Upper lobe of right lung (tissue), 1 donor: Measurements from ENCODE around the gene RNF187. TPM values are rescaled to one million over a fixed set of nuclear protein-coding genes. Genes with fewer than 3 reads are reported as not detected.

ENCODE experiments used
- ATAC-seq: fragments of 200-7000 bp; cut with Tn5 transposase; one replicate; pipeline ENCODE4 v1.9.1; 2020; ENCODE audit warnings: mild to moderate bottlenecking, moderate library complexity
- DNase-seq: peaks from one replicate; pipeline ENCODE4 v3.0.0-alpha.2; 2020
- H3K27ac ChIP-seq: fragments of 200-600 bp; one replicate; pipeline ENCODE4 v1.8.0; 2022
- H3K27me3 ChIP-seq: fragments of 200-600 bp; one replicate; pipeline ENCODE4 v1.8.0; 2022; ENCODE audit warnings: mild to moderate bottlenecking
- H3K36me3 ChIP-seq: fragments of 200-600 bp; one replicate; pipeline ENCODE4 v1.8.0; 2022
- H3K4me1 ChIP-seq: fragments of 200-600 bp; one replicate; pipeline ENCODE4 v1.8.0; 2022
- H3K4me3 ChIP-seq: fragments of 200-600 bp; one replicate; pipeline ENCODE4 v1.8.0; 2022; ENCODE audit warnings: mild to moderate bottlenecking
- H3K9me3 ChIP-seq: fragments of 200-600 bp; one replicate; pipeline ENCODE4 v1.8.0; 2022
- intact Hi-C: fragments of 100-400 bp; cut with DNase I; formaldehyde crosslinking; loops from one replicate; pipeline ENCODE4 v1.11.0; 2022
- total RNA-seq: library from RNA; stranded (reverse); fragmentation: NEBNext Ultra II Directional; extraction: Animal tissue kit (Norgen Biotek cat#: 25700); gene quantifications from one replicate; pipeline ENCODE4 v1.2.1, GENCODE V29; 2021
- TF ChIP-seq, protein P1 (sequence below): fragments of 200-600 bp; IDR thresholded peaks from one replicate; pipeline ENCODE4 v1.8.0; 2022; ENCODE audit warnings: antibody characterized with exemption
- donor health status: DM: no; HTN: yes; CAD: no; lungs with severe emphysema.

Gene RNF187
- total RNA-seq, 1 donor from 2014 or later, result 88.8 TPM

- peaks cover 4% of the 10 kb centered on the region for H3K4me1 ChIP-seq
- no peaks in the 10 kb centered on the region for H3K9me3 ChIP-seq
- no peaks in the 10 kb centered on the region for H3K36me3 ChIP-seq
- H3K27ac ChIP-seq, result no peak overlapping the region
- DNase-seq (no peak), ATAC-seq (no peak)
- TF ChIP-seq, protein P1, sequence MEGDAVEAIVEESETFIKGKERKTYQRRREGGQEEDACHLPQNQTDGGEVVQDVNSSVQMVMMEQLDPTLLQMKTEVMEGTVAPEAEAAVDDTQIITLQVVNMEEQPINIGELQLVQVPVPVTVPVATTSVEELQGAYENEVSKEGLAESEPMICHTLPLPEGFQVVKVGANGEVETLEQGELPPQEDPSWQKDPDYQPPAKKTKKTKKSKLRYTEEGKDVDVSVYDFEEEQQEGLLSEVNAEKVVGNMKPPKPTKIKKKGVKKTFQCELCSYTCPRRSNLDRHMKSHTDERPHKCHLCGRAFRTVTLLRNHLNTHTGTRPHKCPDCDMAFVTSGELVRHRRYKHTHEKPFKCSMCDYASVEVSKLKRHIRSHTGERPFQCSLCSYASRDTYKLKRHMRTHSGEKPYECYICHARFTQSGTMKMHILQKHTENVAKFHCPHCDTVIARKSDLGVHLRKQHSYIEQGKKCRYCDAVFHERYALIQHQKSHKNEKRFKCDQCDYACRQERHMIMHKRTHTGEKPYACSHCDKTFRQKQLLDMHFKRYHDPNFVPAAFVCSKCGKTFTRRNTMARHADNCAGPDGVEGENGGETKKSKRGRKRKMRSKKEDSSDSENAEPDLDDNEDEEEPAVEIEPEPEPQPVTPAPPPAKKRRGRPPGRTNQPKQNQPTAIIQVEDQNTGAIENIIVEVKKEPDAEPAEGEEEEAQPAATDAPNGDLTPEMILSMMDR, result no peak
- H3K27me3 ChIP-seq, result peaks cover 28% of the 10 kb centered on the region
- intact Hi-C loops, result no loop called here
- H3K4me3 ChIP-seq, result no peak overlapping the region
These were observed 12.7 kb upstream of the RNF187 start for GRCh38 chr1:228474507-228474906.

DNA sequence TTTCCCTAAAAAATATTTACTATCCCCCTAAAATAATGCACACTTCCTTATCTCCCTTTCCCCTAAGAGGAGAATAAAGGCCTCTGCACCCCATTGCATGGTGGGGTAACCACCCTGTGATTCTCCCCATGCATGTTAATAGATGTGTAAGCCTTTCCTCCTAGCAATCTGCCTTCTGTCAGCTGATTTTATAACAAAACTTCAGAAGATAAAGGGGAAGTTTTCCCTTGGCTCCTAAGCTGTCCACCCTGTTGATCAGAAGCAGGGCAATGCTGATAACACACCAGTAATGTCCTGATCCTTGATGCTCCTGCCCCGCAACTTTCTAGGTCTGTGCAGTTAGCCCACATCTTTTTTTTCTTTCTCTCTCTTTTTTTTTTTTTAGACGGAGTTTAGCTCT is 11.4 kb upstream of the RNF187 start:
- H3K4me3 ChIP-seq, result no peak overlapping the region
- intact Hi-C loops, result no loop called here
- H3K36me3 ChIP-seq, result no peaks in the 10 kb centered on the region
- ATAC-seq (no peak), DNase-seq (no peak)
- H3K27ac ChIP-seq, result no peak overlapping the region
- TF ChIP-seq, protein P1, result no peak
- H3K9me3 ChIP-seq, result no peaks in the 10 kb centered on the region
- H3K4me1 ChIP-seq, result peaks cover 4% of the 10 kb centered on the region
- peaks cover 16% of the 10 kb centered on the region for H3K27me3 ChIP-seq

DNA sequence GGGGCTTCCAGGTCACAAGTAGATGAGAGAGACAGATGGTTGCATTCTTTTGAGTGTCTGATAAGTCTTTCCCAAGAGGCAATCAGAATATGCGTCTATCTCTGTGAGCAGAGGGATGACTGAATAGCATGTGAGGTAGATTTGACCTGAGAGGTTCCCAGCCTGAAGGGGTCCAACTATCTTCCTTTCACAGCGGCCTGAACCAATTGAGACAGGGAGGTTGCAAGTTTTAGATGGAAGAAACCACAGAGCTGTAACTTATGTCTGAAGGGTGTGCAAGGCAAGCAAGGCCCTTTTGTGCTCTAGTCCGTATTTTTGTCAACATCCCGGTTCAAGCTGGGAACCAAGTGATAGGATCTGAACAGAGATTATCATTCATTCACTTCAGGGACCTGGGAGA is 9.9 kb upstream of the RNF187 start:
- ATAC-seq (no peak), DNase-seq (no peak)
- no peaks in the 10 kb centered on the region for H3K9me3 ChIP-seq
- peaks cover under 1% of the 10 kb centered on the region for H3K4me1 ChIP-seq
- H3K27me3 ChIP-seq, result peaks cover 3% of the 10 kb centered on the region
- no peaks in the 10 kb centered on the region for H3K36me3 ChIP-seq
- TF ChIP-seq, protein P1, result no peak
- no peak overlapping the region for H3K4me3 ChIP-seq
- H3K27ac ChIP-seq, result no peak overlapping the region
- intact Hi-C loops, result no loop called here

GRCh38 chr1:228478326-228478725 is 8.9 kb upstream of the RNF187 start:
- no peaks in the 10 kb centered on the region for H3K4me1 ChIP-seq
- no peaks in the 10 kb centered on the region for H3K36me3 ChIP-seq
- peaks cover 3% of the 10 kb centered on the region for H3K27me3 ChIP-seq
- no peak for DNase-seq
- no peak for ATAC-seq
- TF ChIP-seq, protein P1, result no peak
- intact Hi-C loops, result no loop called here
- no peak overlapping the region for H3K4me3 ChIP-seq
- no peaks in the 10 kb centered on the region for H3K9me3 ChIP-seq
- no peak overlapping the region for H3K27ac ChIP-seq

DNA sequence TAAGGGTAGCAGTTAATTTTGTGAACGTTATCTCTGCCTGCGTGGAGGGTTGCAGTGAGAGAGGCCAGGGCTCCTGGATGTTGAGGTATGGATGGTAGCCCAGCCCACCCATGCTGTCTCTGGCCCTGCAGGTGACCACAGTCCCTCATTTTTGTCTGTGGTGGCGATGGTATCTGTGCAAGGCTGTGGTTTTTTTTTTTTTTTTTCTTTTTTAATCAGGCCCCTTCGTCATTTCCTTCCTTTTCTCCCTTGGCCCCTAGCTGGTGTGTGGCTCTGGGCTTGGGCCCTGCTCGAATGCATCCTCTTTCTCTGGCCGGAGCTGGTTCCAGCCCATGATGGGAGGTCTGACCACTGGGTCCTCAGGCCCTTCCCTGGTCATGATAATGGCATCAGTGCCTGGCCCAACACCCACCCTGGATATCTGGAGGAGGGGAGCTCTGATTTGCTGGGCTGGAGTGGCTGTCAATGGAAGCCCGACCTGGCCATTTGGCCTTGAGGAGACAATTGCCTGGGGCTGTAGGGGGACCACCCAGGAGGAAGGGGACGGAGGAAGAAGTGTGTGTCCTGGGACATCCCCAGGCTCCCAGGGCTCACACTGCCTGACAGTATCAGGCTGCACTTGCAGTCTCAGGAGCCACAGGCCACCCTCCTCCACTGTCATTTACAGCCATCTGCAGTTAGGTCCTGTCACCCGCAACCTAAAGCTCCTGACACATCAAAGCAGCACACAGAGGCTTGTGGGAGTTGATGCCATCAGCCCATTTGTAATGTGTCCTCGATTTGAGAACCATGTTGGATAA is 8.1 kb upstream of the RNF187 start:
- TF ChIP-seq, protein P1, result no peak
- H3K4me3 ChIP-seq, result no peak overlapping the region
- no peak for DNase-seq
- H3K27me3 ChIP-seq, result peaks cover 3% of the 10 kb centered on the region
- H3K4me1 ChIP-seq, result no peaks in the 10 kb centered on the region
- intact Hi-C loops, result no loop called here
- no peak overlapping the region for H3K27ac ChIP-seq
- H3K9me3 ChIP-seq, result no peaks in the 10 kb centered on the region
- ATAC-seq, result peak; percentile 57
- no peaks in the 10 kb centered on the region for H3K36me3 ChIP-seq
